HepG2 (cell line): Measurements from ENCODE around the gene POC1B. TPM values are rescaled to one million over a fixed set of nuclear protein-coding genes. Genes with fewer than 3 reads are reported as not detected.

ENCODE experiments used
- ATF7-NPFF ChIP-seq: sonication (generic); formaldehyde crosslinking; IDR thresholded peaks from 2 replicates; pipeline ENCODE4 v1.8.1; 2023; ENCODE audit warnings: mild to moderate bottlenecking, low read depth, missing genetic modification reagents, moderate library complexity
- GTF2F1 ChIP-seq: fragments of 150-350 bp; IDR thresholded peaks from 2 replicates; pipeline ENCODE4 v1.6.1; 2014; ENCODE audit warnings: low read length
- HNRNPH1 ChIP-seq: fragments of 200-400 bp; formaldehyde crosslinking; optimal IDR thresholded peaks from 2 replicates; pipeline ENCODE3; 2017; ENCODE audit warnings: mild to moderate bottlenecking, low read depth, low read length
- SNAPC2 ChIP-seq: sonication (generic); formaldehyde crosslinking; IDR thresholded peaks from 2 replicates; pipeline ENCODE4 v1.8.1; 2022; ENCODE audit warnings: mild to moderate bottlenecking, missing genetic modification reagents
- SP2 ChIP-seq: sonication (generic); formaldehyde crosslinking; IDR thresholded peaks from 2 replicates; pipeline ENCODE4 v1.5.1; 2020; ENCODE audit warnings: mild to moderate bottlenecking, missing genetic modification reagents
- ZBTB3 ChIP-seq: sonication (generic); formaldehyde crosslinking; IDR thresholded peaks from 2 replicates; pipeline ENCODE4 v1.4.0; 2020; ENCODE audit warnings: low read depth, mild to moderate bottlenecking, moderate library complexity, missing genetic modification reagents, borderline replicate concordance
- ZMAT3 ChIP-seq: sonication (generic); formaldehyde crosslinking; conservative IDR thresholded peaks from 2 replicates; pipeline ENCODE4 v1.7.0; 2021; ENCODE audit warnings: missing genetic modification reagents
- ZNF446 ChIP-seq: sonication (generic); formaldehyde crosslinking; IDR thresholded peaks from 2 replicates; pipeline ENCODE4 v1.5.0; 2020; ENCODE audit warnings: mild to moderate bottlenecking, missing genetic modification reagents
- ZNF841 ChIP-seq: sonication (generic); formaldehyde crosslinking; IDR thresholded peaks from 2 replicates; pipeline ENCODE4 v1.8.1; 2023; ENCODE audit warnings: missing genetic modification reagents, borderline replicate concordance
- polyA plus RNA-seq, 8 experiments: library from polyadenylated mRNA; depleted of rRNA in 3 of 8; stranded (reverse) in 7 of 8; unstranded in 1 of 8; fragments of >200 nt; fragmentation: Illumina TruSeq in 4 of 8; extraction: Trizol in 4 of 8; gene quantifications; 2 replicates each; pipeline versions ENCODE4 v1.2.1 to v1.2.3, GENCODE V29; 2011 to 2016; ENCODE audit warnings: low read depth in 4 of 8, missing spikeins in 1 of 8, mixed read lengths in 1 of 8; ENCODE audit not compliant: insufficient read depth in 1 of 8
- total RNA-seq, 5 experiments: library from RNA; depleted of rRNA; stranded (reverse); fragments of >200 nt; fragmentation: Illumina TruSeq; extraction: Trizol; gene quantifications; 2 replicates each; pipeline ENCODE4 v1.2.3, GENCODE V29; 2016; ENCODE audit warnings: low read depth in 1 of 5
- TF ChIP-seq, protein P1 (sequence below): sonication (generic); formaldehyde crosslinking; IDR thresholded peaks from 2 replicates; pipeline ENCODE4 v1.4.0; 2020; ENCODE audit warnings: missing genetic modification reagents, borderline replicate concordance
- TF ChIP-seq, protein P2 (sequence below): sonication (generic); formaldehyde crosslinking; IDR thresholded peaks from 2 replicates; pipeline ENCODE4 v1.4.0; 2020; ENCODE audit warnings: mild to moderate bottlenecking, missing genetic modification reagents
- TF ChIP-seq, protein P3 (sequence below): sonication (generic); formaldehyde crosslinking; IDR thresholded peaks from 2 replicates; pipeline ENCODE4 v1.8.0; 2022; ENCODE audit warnings: missing genetic modification reagents, mild to moderate bottlenecking, moderate library complexity, borderline replicate concordance
- TF ChIP-seq, protein P4 (sequence below): sonication (generic); formaldehyde crosslinking; IDR thresholded peaks from 2 replicates; pipeline ENCODE4 v1.5.1; 2020; ENCODE audit warnings: mild to moderate bottlenecking, missing genetic modification reagents, moderate library complexity

Gene POC1B
- total and polyA plus RNA-seq, 2 of the 13 experiments (the other 11 are each of a cell fraction or from before 2014, with no cell fraction given), result 9.3 to 11.0 TPM

DNA sequence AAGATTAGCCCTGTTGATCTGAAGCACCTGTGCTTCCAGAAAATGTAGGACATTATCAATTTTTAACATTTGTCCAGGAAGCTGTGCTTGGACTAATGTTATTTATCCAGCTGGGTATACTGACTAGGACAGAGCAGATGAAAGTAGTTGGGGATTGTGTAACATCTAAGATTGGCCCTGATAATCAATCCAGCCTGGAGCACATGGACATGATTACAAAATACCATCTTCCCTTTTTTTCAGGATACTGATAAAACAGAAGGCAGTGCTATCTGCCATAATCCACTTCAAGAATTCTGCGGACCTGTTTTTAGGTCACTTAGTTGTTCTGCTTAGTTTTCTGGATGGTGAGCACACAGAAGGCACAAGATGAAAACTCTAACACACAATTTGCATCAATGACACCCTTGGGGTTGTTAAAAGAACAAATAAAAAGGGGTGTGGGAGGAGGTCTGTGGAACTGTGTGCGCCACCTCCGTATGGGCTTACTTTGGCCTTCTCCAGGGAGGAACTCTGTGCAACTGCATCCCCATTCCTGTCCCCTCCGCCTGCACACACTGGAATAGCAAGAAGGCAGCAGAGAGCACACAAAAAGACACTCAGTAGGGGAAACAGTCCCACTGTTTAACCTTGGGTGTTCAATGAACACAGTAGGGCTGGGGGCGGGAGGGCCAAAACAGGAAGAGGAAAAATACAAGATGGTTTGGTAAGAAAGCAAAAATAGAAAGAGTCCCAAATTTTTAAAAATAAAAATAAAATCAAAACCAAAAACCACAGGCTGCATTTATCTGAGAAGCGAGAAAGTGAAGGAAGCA, 142.4 kb downstream of the POC1B start (continued):
- TF ChIP-seq SNAPC2 (CRISPR knock-in tag) (0 out of 2 replicates have a peak, but pooled peaks have one; percentile 36), ATF7-NPFF (CRISPR knock-in tag) (no peak), ZNF841 (no peak), ZMAT3 (CRISPR knock-in tag) (no peak; the same call in 1 of the 2 replicates), ZBTB3 (CRISPR knock-in tag) (0 out of 2 replicates have a peak, but pooled peaks have one; percentile 31), HNRNPH1 (no peak), GTF2F1 (no peak), SP2 (CRISPR knock-in tag) (no peak), ZNF446 (CRISPR knock-in tag) (no peak)
- TF ChIP-seq, protein P1, sequence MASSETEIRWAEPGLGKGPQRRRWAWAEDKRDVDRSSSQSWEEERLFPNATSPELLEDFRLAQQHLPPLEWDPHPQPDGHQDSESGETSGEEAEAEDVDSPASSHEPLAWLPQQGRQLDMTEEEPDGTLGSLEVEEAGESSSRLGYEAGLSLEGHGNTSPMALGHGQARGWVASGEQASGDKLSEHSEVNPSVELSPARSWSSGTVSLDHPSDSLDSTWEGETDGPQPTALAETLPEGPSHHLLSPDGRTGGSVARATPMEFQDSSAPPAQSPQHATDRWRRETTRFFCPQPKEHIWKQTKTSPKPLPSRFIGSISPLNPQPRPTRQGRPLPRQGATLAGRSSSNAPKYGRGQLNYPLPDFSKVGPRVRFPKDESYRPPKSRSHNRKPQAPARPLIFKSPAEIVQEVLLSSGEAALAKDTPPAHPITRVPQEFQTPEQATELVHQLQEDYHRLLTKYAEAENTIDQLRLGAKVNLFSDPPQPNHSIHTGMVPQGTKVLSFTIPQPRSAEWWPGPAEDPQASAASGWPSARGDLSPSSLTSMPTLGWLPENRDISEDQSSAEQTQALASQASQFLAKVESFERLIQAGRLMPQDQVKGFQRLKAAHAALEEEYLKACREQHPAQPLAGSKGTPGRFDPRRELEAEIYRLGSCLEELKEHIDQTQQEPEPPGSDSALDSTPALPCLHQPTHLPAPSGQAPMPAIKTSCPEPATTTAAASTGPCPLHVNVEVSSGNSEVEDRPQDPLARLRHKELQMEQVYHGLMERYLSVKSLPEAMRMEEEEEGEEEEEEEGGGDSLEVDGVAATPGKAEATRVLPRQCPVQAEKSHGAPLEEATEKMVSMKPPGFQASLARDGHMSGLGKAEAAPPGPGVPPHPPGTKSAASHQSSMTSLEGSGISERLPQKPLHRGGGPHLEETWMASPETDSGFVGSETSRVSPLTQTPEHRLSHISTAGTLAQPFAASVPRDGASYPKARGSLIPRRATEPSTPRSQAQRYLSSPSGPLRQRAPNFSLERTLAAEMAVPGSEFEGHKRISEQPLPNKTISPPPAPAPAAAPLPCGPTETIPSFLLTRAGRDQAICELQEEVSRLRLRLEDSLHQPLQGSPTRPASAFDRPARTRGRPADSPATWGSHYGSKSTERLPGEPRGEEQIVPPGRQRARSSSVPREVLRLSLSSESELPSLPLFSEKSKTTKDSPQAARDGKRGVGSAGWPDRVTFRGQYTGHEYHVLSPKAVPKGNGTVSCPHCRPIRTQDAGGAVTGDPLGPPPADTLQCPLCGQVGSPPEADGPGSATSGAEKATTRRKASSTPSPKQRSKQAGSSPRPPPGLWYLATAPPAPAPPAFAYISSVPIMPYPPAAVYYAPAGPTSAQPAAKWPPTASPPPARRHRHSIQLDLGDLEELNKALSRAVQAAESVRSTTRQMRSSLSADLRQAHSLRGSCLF (CRISPR knock-in tag), result no peak
- TF ChIP-seq, protein P2, sequence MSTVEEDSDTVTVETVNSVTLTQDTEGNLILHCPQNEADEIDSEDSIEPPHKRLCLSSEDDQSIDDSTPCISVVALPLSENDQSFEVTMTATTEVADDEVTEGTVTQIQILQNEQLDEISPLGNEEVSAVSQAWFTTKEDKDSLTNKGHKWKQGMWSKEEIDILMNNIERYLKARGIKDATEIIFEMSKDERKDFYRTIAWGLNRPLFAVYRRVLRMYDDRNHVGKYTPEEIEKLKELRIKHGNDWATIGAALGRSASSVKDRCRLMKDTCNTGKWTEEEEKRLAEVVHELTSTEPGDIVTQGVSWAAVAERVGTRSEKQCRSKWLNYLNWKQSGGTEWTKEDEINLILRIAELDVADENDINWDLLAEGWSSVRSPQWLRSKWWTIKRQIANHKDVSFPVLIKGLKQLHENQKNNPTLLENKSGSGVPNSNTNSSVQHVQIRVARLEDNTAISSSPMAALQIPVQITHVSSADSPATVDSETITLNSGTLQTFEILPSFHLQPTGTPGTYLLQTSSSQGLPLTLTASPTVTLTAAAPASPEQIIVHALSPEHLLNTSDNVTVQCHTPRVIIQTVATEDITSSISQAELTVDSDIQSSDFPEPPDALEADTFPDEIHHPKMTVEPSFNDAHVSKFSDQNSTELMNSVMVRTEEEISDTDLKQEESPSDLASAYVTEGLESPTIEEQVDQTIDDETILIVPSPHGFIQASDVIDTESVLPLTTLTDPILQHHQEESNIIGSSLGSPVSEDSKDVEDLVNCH (CRISPR knock-in tag), result no peak
- TF ChIP-seq, protein P3, sequence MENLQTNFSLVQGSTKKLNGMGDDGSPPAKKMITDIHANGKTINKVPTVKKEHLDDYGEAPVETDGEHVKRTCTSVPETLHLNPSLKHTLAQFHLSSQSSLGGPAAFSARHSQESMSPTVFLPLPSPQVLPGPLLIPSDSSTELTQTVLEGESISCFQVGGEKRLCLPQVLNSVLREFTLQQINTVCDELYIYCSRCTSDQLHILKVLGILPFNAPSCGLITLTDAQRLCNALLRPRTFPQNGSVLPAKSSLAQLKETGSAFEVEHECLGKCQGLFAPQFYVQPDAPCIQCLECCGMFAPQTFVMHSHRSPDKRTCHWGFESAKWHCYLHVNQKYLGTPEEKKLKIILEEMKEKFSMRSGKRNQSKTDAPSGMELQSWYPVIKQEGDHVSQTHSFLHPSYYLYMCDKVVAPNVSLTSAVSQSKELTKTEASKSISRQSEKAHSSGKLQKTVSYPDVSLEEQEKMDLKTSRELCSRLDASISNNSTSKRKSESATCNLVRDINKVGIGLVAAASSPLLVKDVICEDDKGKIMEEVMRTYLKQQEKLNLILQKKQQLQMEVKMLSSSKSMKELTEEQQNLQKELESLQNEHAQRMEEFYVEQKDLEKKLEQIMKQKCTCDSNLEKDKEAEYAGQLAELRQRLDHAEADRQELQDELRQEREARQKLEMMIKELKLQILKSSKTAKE (CRISPR knock-in tag), result peak; percentile 52; the same call in 1 of the 2 replicates
- TF ChIP-seq, protein P4, sequence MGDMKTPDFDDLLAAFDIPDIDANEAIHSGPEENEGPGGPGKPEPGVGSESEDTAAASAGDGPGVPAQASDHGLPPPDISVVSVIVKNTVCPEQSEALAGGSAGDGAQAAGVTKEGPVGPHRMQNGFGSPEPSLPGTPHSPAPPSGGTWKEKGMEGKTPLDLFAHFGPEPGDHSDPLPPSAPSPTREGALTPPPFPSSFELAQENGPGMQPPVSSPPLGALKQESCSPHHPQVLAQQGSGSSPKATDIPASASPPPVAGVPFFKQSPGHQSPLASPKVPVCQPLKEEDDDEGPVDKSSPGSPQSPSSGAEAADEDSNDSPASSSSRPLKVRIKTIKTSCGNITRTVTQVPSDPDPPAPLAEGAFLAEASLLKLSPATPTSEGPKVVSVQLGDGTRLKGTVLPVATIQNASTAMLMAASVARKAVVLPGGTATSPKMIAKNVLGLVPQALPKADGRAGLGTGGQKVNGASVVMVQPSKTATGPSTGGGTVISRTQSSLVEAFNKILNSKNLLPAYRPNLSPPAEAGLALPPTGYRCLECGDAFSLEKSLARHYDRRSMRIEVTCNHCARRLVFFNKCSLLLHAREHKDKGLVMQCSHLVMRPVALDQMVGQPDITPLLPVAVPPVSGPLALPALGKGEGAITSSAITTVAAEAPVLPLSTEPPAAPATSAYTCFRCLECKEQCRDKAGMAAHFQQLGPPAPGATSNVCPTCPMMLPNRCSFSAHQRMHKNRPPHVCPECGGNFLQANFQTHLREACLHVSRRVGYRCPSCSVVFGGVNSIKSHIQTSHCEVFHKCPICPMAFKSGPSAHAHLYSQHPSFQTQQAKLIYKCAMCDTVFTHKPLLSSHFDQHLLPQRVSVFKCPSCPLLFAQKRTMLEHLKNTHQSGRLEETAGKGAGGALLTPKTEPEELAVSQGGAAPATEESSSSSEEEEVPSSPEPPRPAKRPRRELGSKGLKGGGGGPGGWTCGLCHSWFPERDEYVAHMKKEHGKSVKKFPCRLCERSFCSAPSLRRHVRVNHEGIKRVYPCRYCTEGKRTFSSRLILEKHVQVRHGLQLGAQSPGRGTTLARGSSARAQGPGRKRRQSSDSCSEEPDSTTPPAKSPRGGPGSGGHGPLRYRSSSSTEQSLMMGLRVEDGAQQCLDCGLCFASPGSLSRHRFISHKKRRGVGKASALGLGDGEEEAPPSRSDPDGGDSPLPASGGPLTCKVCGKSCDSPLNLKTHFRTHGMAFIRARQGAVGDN (CRISPR knock-in tag), result no peak; the same call in 1 of the 2 replicates
